SH-SY5Y (cell line): ENCODE results near the gene ARG2.

ENCODE experiments used
- GATA2 ChIP-seq: IDR thresholded peaks from 2 replicates; pipeline ENCODE4 v1.6.1; 2011; ENCODE audit warnings: mild to moderate bottlenecking, low read depth, low read length
- GATA3 ChIP-seq: IDR thresholded peaks from 2 replicates; pipeline ENCODE4 v1.6.1; 2011; ENCODE audit warnings: low read depth, mild to moderate bottlenecking, low read length, moderate library complexity

DNA sequence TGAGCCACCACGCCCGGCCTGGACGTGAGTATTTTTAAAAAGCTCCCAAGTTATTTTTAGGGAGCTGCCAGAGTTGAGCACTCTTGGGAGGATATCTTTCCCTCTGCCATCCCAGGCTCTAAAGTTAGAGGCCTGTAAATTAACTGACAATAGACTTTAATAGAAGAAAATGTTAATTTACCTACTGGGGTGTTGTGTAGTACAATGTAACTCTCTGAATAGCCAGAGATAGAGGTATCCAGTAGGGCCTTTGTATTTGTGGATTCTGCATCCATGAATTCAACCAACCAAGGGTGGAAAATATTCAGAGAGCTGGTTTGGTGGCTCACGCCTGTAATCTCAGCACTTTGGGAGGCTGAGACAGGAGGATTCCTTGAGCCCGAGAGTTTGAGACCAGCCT lies 12.1 kb upstream of the ARG2 start:
- TF ChIP-seq GATA3, result no peak
- TF ChIP-seq GATA2, result no peak
